ENCODE measurements around the gene SERPINB1.
"Not testable (repeated sequence)": the region's sequence is repeated elsewhere in the genome, so short reads cannot be mapped to it uniquely, and the experiment has no call there.

The SERPINB1 gene

GRCh38 chr6:2865694-2866151, 24.1 kb upstream of the SERPINB1 start:
- no peak for DNase-seq

- no peak for DNase-seq
Observed at GRCh38 chr6:2865270-2865669, 23.6 kb upstream of the SERPINB1 start.

DNA sequence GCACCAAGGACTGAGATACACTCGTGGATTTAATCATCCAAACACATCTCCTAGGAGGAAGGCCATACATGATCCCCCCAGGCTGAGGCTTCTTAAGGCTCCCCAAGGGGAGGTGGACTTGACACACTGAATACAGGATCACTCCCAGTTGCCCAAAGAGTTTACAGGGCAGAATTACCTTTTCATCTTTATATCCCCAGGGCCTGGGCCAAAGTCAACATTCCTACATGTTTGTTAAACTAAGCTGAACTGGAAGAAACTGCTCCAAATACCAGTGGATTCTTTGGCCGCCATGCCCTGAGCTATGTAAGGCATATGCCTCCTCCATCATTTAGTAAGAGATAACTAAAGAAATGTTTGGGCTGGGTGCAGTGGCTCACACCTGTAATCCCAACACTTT, 22.2 kb upstream of the SERPINB1 start:
- DNase-seq: no peak

DNA sequence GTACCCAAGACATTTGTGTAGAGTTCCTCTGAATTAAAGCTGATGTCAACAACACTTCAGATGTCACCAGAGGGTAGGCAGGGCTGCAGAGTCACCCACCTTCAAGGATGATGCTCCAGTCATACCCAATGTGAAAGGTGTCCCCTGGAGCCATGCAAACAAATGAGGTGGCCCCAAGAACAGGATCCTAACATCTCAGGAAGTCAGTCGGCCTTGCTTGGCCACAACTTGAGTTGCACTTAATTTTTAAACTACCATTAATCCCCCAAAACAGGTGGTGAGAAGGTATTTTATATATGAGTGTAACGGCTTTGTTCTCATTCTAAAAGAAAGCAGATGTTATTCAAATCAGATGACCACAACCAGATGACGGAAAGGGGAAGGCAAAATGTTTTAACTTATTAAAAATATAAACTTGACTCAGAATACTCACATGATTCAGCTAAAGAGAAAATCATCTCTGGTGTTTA, 21.1 kb upstream of the SERPINB1 start:
- DNase-seq: no peak

- no peak for DNase-seq
Observed at GRCh38 chr6:2861822-2862164, 20.1 kb upstream of the SERPINB1 start.

- no peak for DNase-seq
Observed at GRCh38 chr6:2861060-2861821, 19.6 kb upstream of the SERPINB1 start.

- DNase-seq: not testable (repeated sequence)
Observed at GRCh38 chr6:2860706-2861059, 19.0 kb upstream of the SERPINB1 start.

GRCh38 chr6:2859798-2860705, 18.4 kb upstream of the SERPINB1 start:
- not testable (repeated sequence) for DNase-seq

DNA sequence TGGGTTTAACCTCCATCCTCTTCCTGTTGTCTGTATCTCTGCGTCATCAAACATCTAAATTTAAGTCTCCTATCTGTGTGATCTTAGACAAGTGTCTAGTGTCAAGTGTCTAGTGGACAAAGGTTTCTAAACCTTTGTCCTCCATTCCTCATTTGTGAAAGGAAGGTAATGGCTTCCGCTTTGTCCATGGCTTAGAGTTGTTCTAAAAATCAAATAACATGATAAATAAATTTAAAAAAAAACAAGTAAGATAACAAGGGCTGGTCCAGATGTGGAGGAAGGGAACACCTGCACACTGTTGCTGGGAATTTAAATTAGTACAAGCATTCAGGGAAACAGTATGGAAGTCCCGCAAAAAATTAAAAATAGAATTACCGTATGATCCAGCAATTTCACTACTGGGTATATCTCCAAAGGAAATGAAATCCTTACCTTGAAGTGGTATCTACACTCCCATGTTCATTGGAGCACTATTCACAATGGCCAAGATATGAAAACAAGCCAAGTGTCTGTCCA, 17.6 kb upstream of the SERPINB1 start:
- no peak for DNase-seq

- no peak for DNase-seq
Observed at GRCh38 chr6:2857580-2858337, 16.1 kb upstream of the SERPINB1 start.

DNA sequence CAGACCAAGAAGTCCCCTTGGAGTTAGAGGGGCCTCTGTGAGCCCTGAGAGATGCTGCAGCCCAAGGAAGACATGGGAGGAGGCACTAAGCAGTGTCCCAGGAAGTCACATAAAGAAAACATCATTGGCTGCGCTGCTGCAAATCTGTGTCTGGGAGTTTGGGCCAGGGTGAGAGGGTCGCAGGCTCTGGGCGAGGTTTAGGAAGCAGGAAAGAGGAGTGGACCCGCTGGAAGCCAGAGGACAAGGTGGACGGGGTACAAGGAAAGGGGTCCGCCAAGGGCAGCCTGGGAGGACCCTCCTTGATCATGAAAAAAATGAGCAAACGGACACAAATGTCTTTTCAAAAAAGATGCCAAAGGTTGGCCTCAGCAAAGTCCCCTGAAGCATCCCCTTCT, 15.5 kb upstream of the SERPINB1 start:
- DNase-seq: no peak

GRCh38 chr6:2855061-2855519, 13.4 kb upstream of the SERPINB1 start:
- no peak for DNase-seq

DNA sequence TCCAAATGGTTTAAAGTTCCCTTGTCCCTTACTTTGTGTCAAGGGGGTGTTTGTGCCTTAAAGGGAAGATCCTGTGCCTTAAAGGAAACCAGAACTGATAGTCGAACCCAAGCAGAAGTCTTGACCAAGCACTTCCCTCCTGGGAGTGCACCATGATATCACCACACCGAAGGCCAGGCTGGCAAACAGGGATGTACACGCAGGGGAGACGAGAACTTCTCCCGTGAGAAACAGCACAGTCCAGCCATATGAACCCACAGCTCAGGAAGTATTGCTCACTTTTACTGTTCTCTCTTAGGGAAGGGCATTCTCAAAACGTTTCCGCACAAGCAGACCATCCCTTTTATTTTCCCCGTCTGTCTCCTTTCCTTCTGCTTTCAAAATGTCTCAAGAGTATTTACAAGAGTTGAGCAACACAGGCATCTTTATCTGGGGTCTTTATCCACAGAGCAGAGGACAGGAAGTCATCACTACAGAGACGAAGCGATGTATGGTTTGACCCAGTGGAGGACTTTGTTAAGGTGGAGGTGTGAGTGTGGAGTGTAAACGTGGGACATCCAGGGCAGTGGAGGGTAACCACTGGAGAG, 12.8 kb upstream of the SERPINB1 start:
- peak; percentile 46 for DNase-seq

DNA sequence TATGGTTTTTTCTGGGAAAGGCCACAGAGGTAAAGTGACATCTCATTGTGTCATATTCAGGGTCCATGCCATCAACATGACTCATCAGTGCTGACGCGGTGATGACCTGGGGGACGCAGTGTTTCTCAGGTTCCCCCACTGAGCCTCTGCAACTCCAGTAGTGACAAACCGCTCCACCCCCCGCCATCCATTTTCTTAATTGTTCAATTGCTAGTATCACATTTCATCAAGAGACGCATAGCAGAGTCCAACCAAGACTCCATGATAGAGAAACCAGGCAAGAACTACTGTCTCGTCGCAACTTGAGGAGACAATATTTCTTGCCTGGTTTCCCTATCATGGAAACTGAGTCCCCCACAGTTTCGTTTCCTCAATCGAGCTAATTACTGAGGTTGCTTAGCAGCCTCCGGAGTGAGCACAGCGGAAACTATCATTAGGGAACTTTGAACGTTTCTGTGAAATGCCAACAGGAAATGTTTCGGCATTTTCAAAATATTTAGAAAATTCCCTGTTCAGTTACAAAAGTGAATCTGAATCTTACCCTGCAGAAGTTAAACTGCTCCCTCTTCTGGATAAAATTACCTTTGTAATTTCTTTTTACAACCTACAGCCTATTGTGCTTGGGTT, 12.2 kb upstream of the SERPINB1 start:
- DNase-seq: no peak

GRCh38 chr6:2853378-2853768, 11.7 kb upstream of the SERPINB1 start:
- not testable (repeated sequence) for DNase-seq

DNA sequence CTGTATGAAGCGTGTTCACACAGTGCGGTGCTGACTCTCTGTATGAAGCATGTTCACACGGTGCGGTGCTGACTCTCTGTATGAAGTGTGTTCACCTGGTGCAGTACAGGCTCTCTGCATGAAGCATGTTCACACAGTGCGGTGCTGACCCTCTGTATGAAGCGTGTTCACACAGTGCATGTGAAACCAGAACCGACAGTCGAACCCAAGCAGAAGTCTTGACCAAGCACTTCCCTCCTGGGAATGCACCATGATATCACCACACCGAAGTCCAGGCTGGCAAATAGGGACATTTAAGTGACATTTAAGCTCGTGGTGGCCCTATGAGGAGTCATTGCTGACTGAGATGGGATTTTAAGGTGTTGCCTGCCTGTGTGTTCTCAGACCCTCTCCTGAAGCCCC, 11.3 kb upstream of the SERPINB1 start:
- no peak for DNase-seq

- no peak for DNase-seq
Observed at GRCh38 chr6:2852514-2852855, 10.8 kb upstream of the SERPINB1 start.

DNA sequence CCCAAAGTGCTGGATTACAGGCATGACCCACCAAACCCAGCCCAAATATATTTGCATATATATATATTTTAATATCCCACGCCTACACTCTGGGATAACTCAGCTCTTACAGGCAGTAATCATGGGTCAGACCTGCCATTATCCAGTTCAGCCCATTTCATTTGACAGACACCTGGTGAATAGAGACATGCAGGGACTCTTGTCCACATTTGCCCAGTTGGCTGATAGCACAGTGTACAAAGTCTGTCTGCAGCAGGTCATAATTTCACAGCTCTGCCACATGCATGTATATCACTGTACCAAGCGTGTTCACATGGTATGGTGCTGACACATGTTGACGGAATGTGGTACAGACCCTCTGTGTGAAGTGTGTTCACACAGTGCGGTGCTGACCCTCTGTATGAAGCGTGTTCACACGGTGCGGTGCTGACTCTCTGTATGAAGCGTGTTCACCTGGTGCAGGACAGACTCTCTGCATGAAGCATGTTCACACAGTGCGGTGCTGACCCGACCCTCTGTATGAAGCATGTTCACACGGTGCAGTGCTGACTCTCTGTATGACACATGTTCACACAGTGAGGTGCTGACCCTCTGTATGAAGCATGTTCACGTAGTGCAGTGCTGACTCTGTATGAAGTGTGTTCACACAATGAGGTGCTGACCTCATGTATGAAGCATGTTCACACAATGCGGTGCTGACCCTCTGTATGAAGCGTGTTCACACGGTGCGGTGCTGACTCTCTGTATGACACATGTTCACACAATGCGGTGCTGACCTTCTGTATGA, 10.3 kb upstream of the SERPINB1 start:
- DNase-seq: no peak

- no peak for DNase-seq
Observed at GRCh38 chr6:2850538-2851113, 9.0 kb upstream of the SERPINB1 start.

DNA sequence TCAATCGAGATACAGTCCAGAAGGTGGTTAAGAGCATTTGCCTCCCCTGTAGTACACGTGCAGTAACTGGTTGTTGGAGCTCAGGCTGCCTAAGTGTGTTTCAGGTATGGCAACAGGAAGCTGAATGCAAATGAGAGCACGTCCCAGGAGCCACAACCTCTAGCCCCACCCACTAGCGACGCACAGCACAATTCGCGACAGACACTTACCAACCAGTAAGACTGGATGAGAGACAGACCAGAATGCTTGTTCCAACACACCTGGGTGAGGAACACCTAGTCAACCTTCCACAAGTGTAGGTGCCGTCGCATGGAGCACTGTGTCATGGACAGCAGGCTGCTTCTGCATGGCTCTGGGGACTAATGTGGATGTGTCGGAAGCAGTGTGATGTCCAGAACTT, 7.2 kb upstream of the SERPINB1 start:
- no peak for DNase-seq

DNA sequence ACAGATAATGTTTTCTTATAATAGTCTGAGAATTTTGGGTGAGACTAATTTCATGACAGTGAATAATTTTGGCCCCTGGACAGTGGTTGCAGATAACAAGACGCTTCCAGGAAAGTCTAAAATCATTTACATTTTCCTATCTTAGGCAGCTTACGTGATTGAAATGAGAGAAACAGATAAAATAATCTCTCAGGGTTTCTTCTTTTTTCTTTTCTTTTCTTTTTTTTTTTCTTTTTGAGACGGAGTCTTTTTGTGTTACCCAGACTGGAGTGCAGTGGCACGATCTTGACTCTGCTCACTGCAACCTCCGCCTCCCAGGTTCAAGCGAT, 4.2 kb upstream of the SERPINB1 start:
- DNase-seq: no peak

Data from GDM1 (cell line).